Kidney epithelial cell (primary cell): ENCODE results near the gene IGFBP1. TPM values are rescaled to one million over a fixed set of nuclear protein-coding genes. Genes with fewer than 3 reads are reported as not detected.

Experiments used
- DNase-seq: peaks from one replicate; pipeline ENCODE4 v3.0.0-alpha.2; 2010; ENCODE audit warnings: low read depth
- H3K27me3 ChIP-seq: 2 replicates; pipeline ENCODE4 v1.6.0; 2011; ENCODE audit warnings: low read length; ENCODE audit not compliant: control insufficient read depth, insufficient read depth
- H3K36me3 ChIP-seq: 2 replicates; pipeline ENCODE4 v1.5.1; 2011; ENCODE audit warnings: low read length; ENCODE audit not compliant: control insufficient read depth, insufficient read depth
- H3K4me3 ChIP-seq: 2 replicates; pipeline ENCODE4 v1.5.1; 2011; ENCODE audit warnings: low read depth, mild to moderate bottlenecking, control low read depth, low read length
- CTCF ChIP-seq: IDR thresholded peaks from 2 replicates; pipeline ENCODE4 v1.5.1; 2011; ENCODE audit warnings: mild to moderate bottlenecking, moderate library complexity, low read length, control low read depth, inconsistent platforms; ENCODE audit not compliant: insufficient read depth, poor library complexity, severe bottlenecking
- total RNA-seq: library from RNA; depleted of rRNA; stranded (reverse); fragments of >200 nt; gene quantifications from 2 replicates; pipeline ENCODE4 v1.2.3, GENCODE V29; 2015

The IGFBP1 gene
- total RNA-seq, 1 donor from 2014 or later: 13.5 TPM

DNA sequence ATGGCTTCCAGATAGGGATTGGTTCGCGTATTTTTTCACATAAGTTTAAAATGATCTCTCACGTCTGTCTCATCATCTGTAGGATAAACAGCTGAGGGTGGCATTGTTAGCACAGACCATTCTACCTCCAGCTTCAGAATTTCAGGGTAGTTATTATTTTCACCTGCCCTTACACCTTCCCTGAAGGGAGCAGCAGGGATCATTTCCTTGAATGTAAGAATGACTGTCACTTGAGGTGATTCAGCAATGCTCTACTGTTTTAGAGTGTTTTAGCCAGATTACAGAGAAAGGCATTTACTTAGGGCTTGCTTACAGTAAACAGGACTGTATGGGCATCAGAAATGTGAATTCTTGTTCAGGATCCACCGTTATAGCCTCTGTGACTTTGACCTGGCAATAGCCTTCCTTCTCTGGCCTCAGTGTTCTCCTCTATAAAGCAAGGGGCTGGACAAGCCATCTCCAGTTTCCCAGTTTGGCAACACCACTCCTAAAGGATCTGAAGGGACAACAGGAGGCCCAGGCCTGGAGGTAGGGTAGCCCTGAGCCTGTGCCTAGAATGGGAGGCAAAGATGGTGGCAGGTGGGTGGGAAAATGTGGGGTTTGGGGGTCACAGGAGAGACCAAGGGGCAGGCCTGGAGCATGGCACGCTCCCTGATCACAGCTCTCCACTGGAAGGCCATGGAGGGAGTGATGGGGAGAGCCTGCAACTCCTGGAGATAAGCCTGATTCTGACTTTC is 1.2 kb upstream of the IGFBP1 start:
- DNase-seq: no peak
- Histone ChIP-seq H3K36me3 (no peaks in the 10 kb centered on the region), H3K27me3 (no peaks in the 10 kb centered on the region), H3K4me3 (no peak overlapping the region)
- no peak for TF ChIP-seq CTCF

GRCh38 chr7:45888993-45889366 is 692 bp downstream of the IGFBP1 start:
- no peaks in the 10 kb centered on the region for H3K27me3 ChIP-seq
- no peak for TF ChIP-seq CTCF

GRCh38 chr7:45889367-45890067 is 1.2 kb downstream of the IGFBP1 start:
- no peak overlapping the region for H3K4me3 ChIP-seq
- no peak for TF ChIP-seq CTCF
- no peaks in the 10 kb centered on the region for H3K36me3 ChIP-seq
- DNase-seq: no peak
- H3K27me3 ChIP-seq: no peaks in the 10 kb centered on the region

More at GRCh38 chr7:45888993-45889366, 692 bp downstream of the IGFBP1 start:
- no peak for DNase-seq
- Histone ChIP-seq H3K36me3 (no peaks in the 10 kb centered on the region), H3K4me3 (peak overlapping the region; percentile 30)

DNA sequence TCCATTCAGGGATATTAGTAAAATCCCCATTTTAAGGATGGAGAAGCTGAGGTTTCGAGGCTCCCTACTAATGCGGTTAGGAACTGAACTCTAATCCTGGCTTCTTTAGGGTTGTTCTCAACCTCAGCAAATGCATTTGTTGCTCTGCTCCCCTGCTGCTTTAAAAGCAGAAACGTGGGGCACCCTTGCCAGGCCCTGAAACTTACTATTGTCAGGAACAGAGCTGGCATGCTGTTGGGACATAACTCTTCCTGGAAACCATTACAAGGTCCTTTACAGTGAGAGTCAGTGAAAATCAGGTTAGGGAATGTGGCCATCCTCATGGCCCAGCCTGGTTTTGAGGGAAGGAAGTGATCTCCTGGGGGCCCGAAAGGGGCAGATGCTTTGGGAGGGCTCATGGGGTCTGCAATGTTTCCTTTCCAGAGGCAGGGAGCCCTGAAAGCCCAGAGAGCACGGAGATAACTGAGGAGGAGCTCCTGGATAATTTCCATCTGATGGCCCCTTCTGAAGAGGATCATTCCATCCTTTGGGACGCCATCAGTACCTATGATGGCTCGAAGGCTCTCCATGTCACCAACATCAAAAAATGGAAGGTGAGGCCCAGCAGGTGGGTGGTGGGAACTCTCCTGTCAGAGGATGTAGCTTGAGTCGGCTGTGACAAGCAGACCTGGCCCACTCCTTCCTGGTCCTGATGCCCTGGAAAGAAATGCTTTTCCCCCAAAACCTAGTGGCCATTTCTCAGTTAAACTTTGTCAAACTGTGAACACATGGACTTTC is 2.0 kb downstream of the IGFBP1 start:
- Histone ChIP-seq H3K27me3 (no peaks in the 10 kb centered on the region), H3K4me3 (no peak overlapping the region), H3K36me3 (no peaks in the 10 kb centered on the region)
- no peak for DNase-seq
- TF ChIP-seq CTCF: no peak

- TF ChIP-seq CTCF: peak; percentile 53
- Histone ChIP-seq H3K4me3 (no peak overlapping the region), H3K36me3 (no peaks in the 10 kb centered on the region), H3K27me3 (no peaks in the 10 kb centered on the region)
- no peak for DNase-seq
These were observed 2.7 kb downstream of the IGFBP1 start for GRCh38 chr7:45890902-45891461.
